Lung (tissue), 12 donors: ENCODE measurements around the gene BMAL2. TPM values are rescaled to one million over a fixed set of nuclear protein-coding genes. Genes with fewer than 3 reads are reported as not detected.

ENCODE experiments used
- ATAC-seq: fragments of 200-7000 bp; cut with Tn5 transposase; one replicate; pipeline ENCODE4 v1.9.1; 2020; ENCODE audit warnings: moderate number of reproducible peaks; ENCODE audit not compliant: insufficient read depth, low FRiP score
- DNase-seq, 3 donors: peaks; one replicate each; pipeline ENCODE4 v3.0.0-alpha.2; 2013 to 2017
- H3K27ac ChIP-seq, 2 donors: one replicate each; pipeline ENCODE4 v1.5.1; 2013; ENCODE audit warnings: mild to moderate bottlenecking in 2 of 2, moderate library complexity in 2 of 2, control low read depth in 1 of 2, inconsistent platforms in 1 of 2, low read depth in 1 of 2, low read length in 1 of 2
- H3K27me3 ChIP-seq, 3 donors: one replicate each; pipeline ENCODE4 v1.5.1; 2013; ENCODE audit warnings: low read length in 2 of 3; ENCODE audit not compliant: control insufficient read depth in 3 of 3, insufficient read depth in 3 of 3
- H3K36me3 ChIP-seq, 4 donors: one replicate each; pipeline ENCODE4 v1.5.1; 2013; ENCODE audit warnings: low read length in 4 of 4, mild to moderate bottlenecking in 1 of 4, moderate library complexity in 1 of 4; ENCODE audit not compliant: control insufficient read depth in 4 of 4, insufficient read depth in 4 of 4
- H3K4me1 ChIP-seq, 5 donors: one replicate each; pipeline ENCODE4 v1.5.1; 2013; ENCODE audit warnings: low read length in 5 of 5, mild to moderate bottlenecking in 2 of 5, moderate library complexity in 1 of 5; ENCODE audit not compliant: control insufficient read depth in 5 of 5, insufficient read depth in 5 of 5
- H3K4me3 ChIP-seq: one replicate; pipeline ENCODE4 v1.5.1; 2013; ENCODE audit warnings: mild to moderate bottlenecking, control low read depth, moderate library complexity
- H3K9ac ChIP-seq, 2 donors: one replicate each; pipeline ENCODE4 v1.5.1; 2013; ENCODE audit warnings: low read length in 2 of 2, control low read depth in 1 of 2; ENCODE audit not compliant: insufficient read depth in 1 of 2
- H3K9me3 ChIP-seq, 4 donors: one replicate each; pipeline ENCODE4 v1.5.1; 2013; ENCODE audit warnings: low read length in 3 of 4, mild to moderate bottlenecking in 1 of 4, moderate library complexity in 1 of 4; ENCODE audit not compliant: control insufficient read depth in 4 of 4, insufficient read depth in 3 of 4
- CTCF ChIP-seq: IDR thresholded peaks from 2 replicates; pipeline ENCODE4 v1.5.1; 2012; ENCODE audit warnings: mild to moderate bottlenecking; ENCODE audit errors: control extremely low read depth, extremely low read depth
- WGBS, 2 donors: extraction: QIAGEN DNeasy Blood & Tissue Kit; methylation state at CpG; one replicate each; pipeline ENCODE4 v1.1.7; 2013; 5-methylcytosine and 5-hydroxymethylcytosine counted together
- polyA plus RNA-seq, 2 donors: library from polyadenylated mRNA; stranded (reverse); fragments of 200-250 nt; gene quantifications; one replicate each; pipeline ENCODE4 v1.2.1, GENCODE V29; 2013
- total RNA-seq, 2 donors: library from RNA; depleted of rRNA in 1 of 2; stranded (reverse); fragments of >200 nt in 1 of 2; gene quantifications; one replicate each; pipeline ENCODE4 v1.2.1, GENCODE V29; 2014 to 2021
- donor health status: control.
- donor health status: control.
- donor health status: Bipolar disorder and iron deficiency.
- donor health status: healthy.
- donor health status: DM: yes; HTN: yes; CAD: no.

Gene BMAL2
- total and polyA plus RNA-seq, 4 donors: 1.5 to 7.8 (median 4.4) TPM

- TF ChIP-seq CTCF: no peak
- no peak overlapping the region for H3K9ac ChIP-seq
These were observed 12.1 kb downstream of the BMAL2 start for GRCh38 chr12:27344760-27345159.

GRCh38 chr12:27345376-27345775, 12.7 kb downstream of the BMAL2 start:
- Histone ChIP-seq H3K4me1 (no peaks in the 10 kb centered on the region), H3K27ac (no peak overlapping the region), H3K4me3 (no peak overlapping the region), H3K9me3 (peaks cover 0 to 3% (median 0%) of the 10 kb centered on the region in 4 donors), H3K9ac (no peak overlapping the region), H3K27me3 (no peaks in the 10 kb centered on the region), H3K36me3 (no peaks in the 10 kb centered on the region)
- no peak for ATAC-seq
- 91 to 94% methylated on average over 4 of the region's 4 CpGs for WGBS, 2 donors
- DNase-seq: no peak
- no peak for TF ChIP-seq CTCF

More at GRCh38 chr12:27344760-27345159, 12.1 kb downstream of the BMAL2 start:
- 84% methylated on average over 3 of the region's 3 CpGs for WGBS, 2 donors
- Histone ChIP-seq H3K4me3 (no peak overlapping the region), H3K4me1 (no peaks in the 10 kb centered on the region), H3K36me3 (no peaks in the 10 kb centered on the region), H3K27ac (no peak overlapping the region), H3K9me3 (peaks cover 0 to 3% (median 0%) of the 10 kb centered on the region in 4 donors), H3K27me3 (no peaks in the 10 kb centered on the region)
- ATAC-seq (no peak), DNase-seq (no peak)

GRCh38 chr12:27347779-27348178, 15.1 kb downstream of the BMAL2 start:
- ATAC-seq (no peak), DNase-seq (no peak)
- Histone ChIP-seq H3K4me3 (no peak overlapping the region), H3K27ac (no peak overlapping the region), H3K9me3 (peaks cover 0 to 3% (median 0%) of the 10 kb centered on the region in 4 donors), H3K4me1 (no peaks in the 10 kb centered on the region), H3K9ac (no peak overlapping the region), H3K27me3 (no peaks in the 10 kb centered on the region), H3K36me3 (no peaks in the 10 kb centered on the region)
- 65 to 84% methylated on average over 2 of the region's 2 CpGs for WGBS, 2 donors
- no peak for TF ChIP-seq CTCF

- Histone ChIP-seq H3K4me3 (no peak overlapping the region), H3K4me1 (no peaks in the 10 kb centered on the region), H3K27me3 (no peaks in the 10 kb centered on the region), H3K27ac (no peak overlapping the region), H3K9me3 (peaks cover 0 to 3% (median 0%) of the 10 kb centered on the region in 4 donors), H3K9ac (no peak overlapping the region), H3K36me3 (no peaks in the 10 kb centered on the region)
- WGBS, 2 donors: 97 to 98% methylated on average over 7 of the region's 7 CpGs
- no peak for DNase-seq
- no peak for TF ChIP-seq CTCF
- ATAC-seq: no peak
These were observed 18.8 kb downstream of the BMAL2 start for GRCh38 chr12:27351476-27351875.
